Neural progenitor cell (in vitro differentiated cells): ENCODE results near the gene HSP90AA1. TPM values are rescaled to one million over a fixed set of nuclear protein-coding genes. Genes with fewer than 3 reads are reported as not detected.

Experiments
- DNase-seq: peaks from one replicate; pipeline ENCODE4 v3.0.0-alpha.2; 2016; ENCODE audit warnings: low spot score
- H2AFZ ChIP-seq: fragments of 200-600 bp; sonication (generic); replicated peaks from 2 replicates; pipeline ENCODE4 v1.6.1; 2016; ENCODE audit warnings: antibody characterized with exemption
- H3F3A ChIP-seq: fragments of 200-600 bp; sonication (generic); 2 replicates; pipeline ENCODE4 v1.6.1; 2016; ENCODE audit warnings: antibody characterized with exemption, low read depth
- H3K27ac ChIP-seq: fragments of 200-600 bp; sonication (generic); 2 replicates; pipeline ENCODE4 v1.5.1; 2016; ENCODE audit warnings: mild to moderate bottlenecking
- H3K27me3 ChIP-seq: fragments of 200-600 bp; sonication (generic); 2 replicates; pipeline ENCODE4 v1.6.1; 2016; ENCODE audit warnings: mild to moderate bottlenecking, moderate library complexity
- H3K36me3 ChIP-seq: fragments of 200-600 bp; sonication (generic); 2 replicates; pipeline ENCODE4 v1.5.1; 2016
- H3K4me1 ChIP-seq: fragments of 200-600 bp; sonication (generic); 2 replicates; pipeline ENCODE4 v1.6.1; 2016; ENCODE audit warnings: mixed run types
- H3K4me2 ChIP-seq: fragments of 200-600 bp; sonication (generic); 2 replicates; pipeline ENCODE4 v1.6.1; 2016
- H3K4me3 ChIP-seq: fragments of 200-600 bp; sonication (generic); 2 replicates; pipeline ENCODE4 v1.5.1; 2016
- H3K79me2 ChIP-seq: fragments of 200-600 bp; sonication (generic); 2 replicates; pipeline ENCODE4 v1.6.1; 2016; ENCODE audit warnings: low read depth
- H3K9ac ChIP-seq: fragments of 200-600 bp; sonication (generic); 2 replicates; pipeline ENCODE4 v1.6.1; 2016
- H3K9me3 ChIP-seq: fragments of 200-600 bp; sonication (generic); 2 replicates; pipeline ENCODE4 v1.5.1; 2016; ENCODE audit warnings: low read depth
- H4K20me1 ChIP-seq: fragments of 200-600 bp; sonication (generic); 2 replicates; pipeline ENCODE4 v1.6.1; 2016; ENCODE audit warnings: low read depth
- H3K27ac Mint-ChIP-seq: 3 replicates; pipeline ENCODE4 v1.8.0; 2021; ENCODE audit warnings: mixed read lengths
- H3K27me3 Mint-ChIP-seq: 2 replicates; pipeline ENCODE4 v1.8.0; 2022; ENCODE audit warnings: low read depth, mild to moderate bottlenecking, inconsistent platforms, moderate library complexity, mixed read lengths; ENCODE audit not compliant: insufficient read depth
- H3K36me3 Mint-ChIP-seq: 3 replicates; pipeline ENCODE4 v1.8.0; 2021; ENCODE audit warnings: mixed read lengths
- H3K4me1 Mint-ChIP-seq: 3 replicates; pipeline ENCODE4 v1.8.0; 2021; ENCODE audit warnings: mixed read lengths
- H3K4me3 Mint-ChIP-seq: 3 replicates; pipeline ENCODE4 v1.8.0; 2021; ENCODE audit warnings: mild to moderate bottlenecking, moderate library complexity, mixed read lengths
- H3K9me3 Mint-ChIP-seq: 3 replicates; pipeline ENCODE4 v1.8.0; 2020; ENCODE audit warnings: mixed read lengths
- EZH2 ChIP-seq: fragments of 200-600 bp; sonication (generic); IDR thresholded peaks from 2 replicates; pipeline ENCODE4 v1.6.1; 2017; ENCODE audit warnings: antibody characterized with exemption, mild to moderate bottlenecking, moderate library complexity
- EZH2phosphoT487 ChIP-seq: fragments of 200-600 bp; sonication (generic); IDR thresholded peaks from 2 replicates; pipeline ENCODE4 v1.6.1; 2017; ENCODE audit warnings: antibody characterized with exemption
- total RNA-seq: library from RNA; depleted of rRNA; stranded (reverse); fragments of >200 nt; gene quantifications from 2 replicates; pipeline ENCODE4 v1.2.3, GENCODE V29; 2015; ENCODE audit warnings: low replicate concordance
- TF ChIP-seq, protein P1 (sequence below): fragments of 200-600 bp; sonication (generic); IDR thresholded peaks from 2 replicates; pipeline ENCODE4 v1.5.1; 2017; ENCODE audit warnings: antibody characterized with exemption, mild to moderate bottlenecking

The HSP90AA1 gene
- total RNA-seq, 1 donor from 2014 or later: 746 TPM

DNA sequence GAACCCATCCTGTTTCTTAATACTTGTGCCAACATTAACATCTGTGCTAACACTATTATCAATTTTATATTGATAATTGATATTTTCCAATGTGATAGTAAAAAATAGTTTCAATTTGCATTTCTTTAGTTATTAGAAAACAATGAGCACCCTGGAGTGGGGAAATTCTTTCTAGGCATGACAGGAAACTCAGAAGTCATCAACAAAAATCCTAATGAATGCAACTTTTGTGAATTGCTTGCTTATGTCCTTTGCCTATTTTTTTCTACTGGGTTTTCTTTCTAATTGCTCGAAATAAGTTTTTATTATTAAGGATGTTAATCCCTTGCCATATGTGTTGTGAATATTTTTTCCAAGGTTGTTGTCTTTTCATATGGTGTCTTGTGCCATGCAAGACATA lies 34.7 kb upstream of the HSP90AA1 start:
- Histone ChIP-seq H3K4me1 (no peaks in the 10 kb centered on the region), H3K4me2 (no peak overlapping the region)
- no peaks in the 10 kb centered on the region for H3K36me3 Mint-ChIP-seq

DNA sequence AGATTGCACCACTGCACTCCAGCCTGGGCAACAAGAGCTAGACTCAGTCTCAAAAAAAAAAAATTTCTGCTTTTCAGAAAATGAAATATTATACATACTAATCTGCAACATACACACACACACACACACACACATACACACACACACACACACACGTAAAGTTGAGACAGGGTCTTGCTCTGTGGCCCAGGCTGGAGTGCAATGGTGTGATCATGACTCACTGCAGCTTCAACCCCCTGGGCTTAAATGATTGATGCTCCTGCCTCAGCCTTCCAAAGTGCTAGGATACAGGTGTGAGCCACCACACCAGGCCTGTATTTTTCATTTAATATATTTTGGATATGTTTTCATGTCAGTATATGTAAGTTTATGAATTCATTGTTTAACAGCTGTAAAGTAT lies 34.0 kb upstream of the HSP90AA1 start:
- H3K27ac Mint-ChIP-seq: no peak overlapping the region
- Histone ChIP-seq H3K4me3 (no peak overlapping the region), H3K27me3 (no peaks in the 10 kb centered on the region), H3K4me2 (no peak overlapping the region), H3K9me3 (no peaks in the 10 kb centered on the region), H3K27ac (no peak overlapping the region), H4K20me1 (no peaks in the 10 kb centered on the region), H3K36me3 (no peaks in the 10 kb centered on the region), H3K9ac (no peak overlapping the region), H3F3A (peaks cover 3% of the 10 kb centered on the region), H3K79me2 (no peaks in the 10 kb centered on the region), H3K4me1 (no peaks in the 10 kb centered on the region), H2AFZ (no peak overlapping the region)
- DNase-seq: no peak
- TF ChIP-seq EZH2phosphoT487 (no peak), EZH2 (no peak)
- TF ChIP-seq, protein P1, sequence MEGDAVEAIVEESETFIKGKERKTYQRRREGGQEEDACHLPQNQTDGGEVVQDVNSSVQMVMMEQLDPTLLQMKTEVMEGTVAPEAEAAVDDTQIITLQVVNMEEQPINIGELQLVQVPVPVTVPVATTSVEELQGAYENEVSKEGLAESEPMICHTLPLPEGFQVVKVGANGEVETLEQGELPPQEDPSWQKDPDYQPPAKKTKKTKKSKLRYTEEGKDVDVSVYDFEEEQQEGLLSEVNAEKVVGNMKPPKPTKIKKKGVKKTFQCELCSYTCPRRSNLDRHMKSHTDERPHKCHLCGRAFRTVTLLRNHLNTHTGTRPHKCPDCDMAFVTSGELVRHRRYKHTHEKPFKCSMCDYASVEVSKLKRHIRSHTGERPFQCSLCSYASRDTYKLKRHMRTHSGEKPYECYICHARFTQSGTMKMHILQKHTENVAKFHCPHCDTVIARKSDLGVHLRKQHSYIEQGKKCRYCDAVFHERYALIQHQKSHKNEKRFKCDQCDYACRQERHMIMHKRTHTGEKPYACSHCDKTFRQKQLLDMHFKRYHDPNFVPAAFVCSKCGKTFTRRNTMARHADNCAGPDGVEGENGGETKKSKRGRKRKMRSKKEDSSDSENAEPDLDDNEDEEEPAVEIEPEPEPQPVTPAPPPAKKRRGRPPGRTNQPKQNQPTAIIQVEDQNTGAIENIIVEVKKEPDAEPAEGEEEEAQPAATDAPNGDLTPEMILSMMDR: no peak
- H3K9me3 Mint-ChIP-seq: no peaks in the 10 kb centered on the region
- peaks cover 2% of the 10 kb centered on the region for H3K27me3 Mint-ChIP-seq
- H3K4me3 Mint-ChIP-seq: no peak overlapping the region
- no peaks in the 10 kb centered on the region for H3K36me3 Mint-ChIP-seq
- H3K4me1 Mint-ChIP-seq: no peaks in the 10 kb centered on the region

More for the DNA sequence above, 34.7 kb upstream of the HSP90AA1 start:
- no peak overlapping the region for H3K27ac ChIP-seq
- Mint-ChIP-seq H3K4me1 (no peaks in the 10 kb centered on the region), H3K27ac (no peak overlapping the region), H3K9me3 (no peaks in the 10 kb centered on the region), H3K4me3 (no peak overlapping the region), H3K27me3 (peaks cover 2% of the 10 kb centered on the region)
- no peaks in the 10 kb centered on the region for H3K36me3 ChIP-seq
- H2AFZ ChIP-seq: no peak overlapping the region
- H3K27me3 ChIP-seq: no peaks in the 10 kb centered on the region
- DNase-seq: no peak
- H3K79me2 ChIP-seq: no peaks in the 10 kb centered on the region
- no peaks in the 10 kb centered on the region for H4K20me1 ChIP-seq
- H3K9me3 ChIP-seq: no peaks in the 10 kb centered on the region
- H3K9ac ChIP-seq: no peak overlapping the region
- TF ChIP-seq EZH2phosphoT487: no peak
- TF ChIP-seq, protein P1: no peak
- no peak for TF ChIP-seq EZH2
- H3K4me3 ChIP-seq: no peak overlapping the region
- peaks cover 6% of the 10 kb centered on the region for H3F3A ChIP-seq

DNA sequence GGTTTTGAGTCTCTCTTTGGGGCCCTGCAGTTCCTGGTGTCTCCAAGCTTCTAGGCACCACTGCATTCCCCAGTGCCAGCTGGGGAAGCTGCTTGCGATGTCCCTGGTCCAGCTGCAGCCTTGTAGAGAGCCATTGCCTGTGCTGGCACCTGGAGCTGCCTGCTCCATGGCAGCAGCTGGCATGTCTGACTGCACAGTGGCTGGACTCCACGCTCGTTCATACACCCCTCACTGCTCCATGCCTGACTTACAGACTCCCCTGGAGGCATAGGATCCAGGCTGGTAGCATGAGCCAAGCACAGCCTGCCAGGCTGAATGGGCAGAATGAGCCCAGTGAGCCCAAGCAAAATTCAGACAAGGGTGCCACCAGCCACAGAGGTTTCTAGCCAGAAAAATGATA lies 31.0 kb upstream of the HSP90AA1 start:
- Mint-ChIP-seq H3K4me1 (no peaks in the 10 kb centered on the region), H3K4me3 (no peak overlapping the region), H3K27ac (no peak overlapping the region), H3K27me3 (no peaks in the 10 kb centered on the region), H3K36me3 (no peaks in the 10 kb centered on the region), H3K9me3 (no peaks in the 10 kb centered on the region)
- Histone ChIP-seq H3F3A (no peaks in the 10 kb centered on the region), H3K27ac (no peak overlapping the region), H3K27me3 (no peaks in the 10 kb centered on the region), H3K4me2 (no peak overlapping the region), H4K20me1 (no peaks in the 10 kb centered on the region), H3K9ac (no peak overlapping the region), H2AFZ (no peak overlapping the region), H3K9me3 (no peaks in the 10 kb centered on the region), H3K36me3 (no peaks in the 10 kb centered on the region), H3K79me2 (no peaks in the 10 kb centered on the region), H3K4me1 (no peaks in the 10 kb centered on the region), H3K4me3 (no peak overlapping the region)
- TF ChIP-seq EZH2phosphoT487 (no peak), EZH2 (no peak)
- TF ChIP-seq, protein P1: no peak
- no peak for DNase-seq
